MCF 10A (cell line): ENCODE measurements around the gene GLP2R. TPM values are rescaled to one million over a fixed set of nuclear protein-coding genes. Genes with fewer than 3 reads are reported as not detected.

Experiments
- BruUV-seq: library from RNA; stranded (reverse); fragments of 400-500 nt; replicated peaks from 2 replicates; lab custom pipeline; 2021; lab: Mats Ljungman, UMichigan
- CTCF ChIA-PET: fragments of 300-600 bp; sonication (Branson Sonifier 250); formaldehyde crosslinking; extraction: SDS; loops from one replicate; lab custom pipeline; 2021; ENCODE audit warnings: antibody characterized with exemption, inconsistent platforms; lab: Yijun Ruan, JAX
- POLR2A ChIA-PET: fragments of 300-600, 350-650 bp; sonication (Branson Sonifier 250); formaldehyde crosslinking; extraction: SDS; loops from one replicate; lab custom pipeline; 2020; ENCODE audit warnings: antibody characterized with exemption, inconsistent platforms; lab: Yijun Ruan, JAX
- DNase-seq: peaks from one replicate; pipeline ENCODE4 v3.0.0-alpha.2; 2018; ENCODE audit not compliant: unreplicated experiment
- H3K27ac Mint-ChIP-seq: one replicate; pipeline ENCODE4 v1.8.0; 2022; ENCODE audit warnings: mild to moderate bottlenecking, low read depth, mixed read lengths; ENCODE audit not compliant: unreplicated experiment
- H3K27me3 Mint-ChIP-seq: one replicate; pipeline ENCODE4 v1.8.0; 2022; ENCODE audit warnings: mixed read lengths; ENCODE audit not compliant: insufficient read depth, unreplicated experiment
- H3K36me3 Mint-ChIP-seq: one replicate; pipeline ENCODE4 v1.8.0; 2022; ENCODE audit warnings: mild to moderate bottlenecking, moderate library complexity, mixed read lengths; ENCODE audit not compliant: insufficient read depth, unreplicated experiment
- H3K4me1 Mint-ChIP-seq: one replicate; pipeline ENCODE4 v1.8.0; 2022; ENCODE audit warnings: mixed read lengths; ENCODE audit not compliant: insufficient read depth, unreplicated experiment
- H3K4me3 Mint-ChIP-seq: one replicate; pipeline ENCODE4 v1.8.0; 2022; ENCODE audit warnings: mild to moderate bottlenecking, moderate library complexity, mixed read lengths; ENCODE audit not compliant: unreplicated experiment
- H3K9me3 Mint-ChIP-seq: one replicate; pipeline ENCODE4 v1.8.0; 2022; ENCODE audit warnings: mixed read lengths; ENCODE audit not compliant: unreplicated experiment
- CTCF ChIP-seq: fragments of 200-600 bp; IDR thresholded peaks from one replicate; pipeline ENCODE4 v1.8.0; 2022; ENCODE audit warnings: antibody characterized with exemption, mild to moderate bottlenecking; ENCODE audit not compliant: unreplicated experiment
- intact Hi-C: fragments of 100-400 bp; cut with micrococcal nuclease; formaldehyde crosslinking; loops from 2 replicates; pipeline ENCODE4 v1.14.1; 2022
- total RNA-seq: library from RNA; stranded (reverse); gene quantifications from 2 replicates; pipeline ENCODE4 v1.2.3, GENCODE V29; 2022

The GLP2R gene
- total RNA-seq, 1 experiment from 2014 or later: 0.09 TPM

DNA sequence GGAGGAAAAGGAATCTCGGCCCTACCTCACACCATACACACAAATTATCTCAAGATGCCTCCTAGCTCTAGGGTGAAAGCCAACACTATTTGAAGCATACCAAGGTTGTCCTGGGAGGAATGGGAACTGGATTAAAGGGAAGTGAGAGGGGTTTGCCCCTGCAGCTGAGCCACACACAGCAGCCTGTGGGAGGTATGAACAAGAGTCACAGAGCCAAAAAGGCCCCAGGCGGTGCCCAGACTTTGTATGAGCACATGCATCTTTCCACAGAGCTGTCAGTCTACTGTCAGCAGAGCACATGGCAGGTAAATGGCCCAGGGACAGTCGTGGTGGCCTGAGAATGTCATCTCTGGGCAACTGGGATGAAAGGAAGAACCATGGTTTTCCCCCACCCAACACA is 110.4 kb downstream of the GLP2R start:
- CTCF ChIA-PET: interaction anchor here (0.6 to 3.3 kb wide), 2 partner anchors 11 to 358 kb away, joined by 3 to 23 read pairs; no protein-coding TSS in a partner anchor

GRCh38 chr17:9937241-9937761 is 111.6 kb downstream of the GLP2R start:
- Mint-ChIP-seq H3K4me1 (peaks cover 7% of the 10 kb centered on the region), H3K36me3 (no peaks in the 10 kb centered on the region), H3K27ac (no peak overlapping the region), H3K27me3 (no peaks in the 10 kb centered on the region), H3K4me3 (no peak overlapping the region), H3K9me3 (no peaks in the 10 kb centered on the region)
- no peak for DNase-seq
- ChIA-PET POLR2A (no interaction called here), CTCF (interaction anchor here (3.3 kb wide), 1 partner anchor 12 kb away, joined by 23 read pairs; no protein-coding TSS in a partner anchor)
- no TSS peak for BruUV-seq
- intact Hi-C loops: no loop called here
- TF ChIP-seq CTCF: no peak

More for the DNA sequence above, 110.4 kb downstream of the GLP2R start:
- H3K9me3 Mint-ChIP-seq: no peaks in the 10 kb centered on the region
- H3K27ac Mint-ChIP-seq: no peak overlapping the region
- intact Hi-C loops: no loop called here
- POLR2A ChIA-PET: no interaction called here
- no TSS peak for BruUV-seq
- H3K27me3 Mint-ChIP-seq: no peaks in the 10 kb centered on the region
- DNase-seq: no peak
- no peak overlapping the region for H3K4me3 Mint-ChIP-seq
- H3K36me3 Mint-ChIP-seq: no peaks in the 10 kb centered on the region
- peaks cover 7% of the 10 kb centered on the region for H3K4me1 Mint-ChIP-seq
- TF ChIP-seq CTCF: no peak

- no peak overlapping the region for H3K27ac Mint-ChIP-seq
- BruUV-seq: no TSS peak
- H3K4me1 Mint-ChIP-seq: peaks cover 7% of the 10 kb centered on the region
- H3K4me3 Mint-ChIP-seq: no peak overlapping the region
- DNase-seq: no peak
- intact Hi-C loops: no loop called here
- CTCF ChIA-PET: no interaction called here
- no peaks in the 10 kb centered on the region for H3K9me3 Mint-ChIP-seq
- H3K27me3 Mint-ChIP-seq: no peaks in the 10 kb centered on the region
- no peaks in the 10 kb centered on the region for H3K36me3 Mint-ChIP-seq
- POLR2A ChIA-PET: no interaction called here
- no peak for TF ChIP-seq CTCF
Observed at GRCh38 chr17:9937901-9938300, 112.2 kb downstream of the GLP2R start.

DNA sequence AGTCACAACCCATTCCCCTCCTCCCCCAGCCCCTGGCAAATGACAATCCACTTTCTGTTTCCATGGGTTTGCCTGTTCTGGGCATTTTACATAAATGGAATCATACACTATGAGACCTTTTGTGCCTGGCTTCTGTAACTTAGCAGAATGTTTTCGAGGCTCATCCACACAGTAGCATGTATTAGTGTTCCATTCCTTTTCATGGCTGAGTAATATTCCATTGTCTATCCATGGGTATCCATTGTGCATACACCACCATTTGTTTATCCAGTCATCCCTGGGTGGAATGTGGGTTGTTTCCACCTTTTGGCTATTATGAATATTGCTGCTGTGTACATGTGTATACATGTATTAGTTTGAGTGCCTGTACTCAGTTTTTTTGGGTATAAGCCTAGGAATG is 113.0 kb downstream of the GLP2R start:
- peaks cover 7% of the 10 kb centered on the region for H3K4me1 Mint-ChIP-seq
- H3K4me3 Mint-ChIP-seq: no peak overlapping the region
- TF ChIP-seq CTCF: no peak
- CTCF ChIA-PET: interaction anchor here (0.8 to 1.7 kb wide), 2 partner anchors 10 to 678 kb away, joined by 4 read pairs; no protein-coding TSS in a partner anchor
- no peak for DNase-seq
- H3K9me3 Mint-ChIP-seq: no peaks in the 10 kb centered on the region
- intact Hi-C loops: no loop called here
- POLR2A ChIA-PET: no interaction called here
- no TSS peak for BruUV-seq
- no peaks in the 10 kb centered on the region for H3K27me3 Mint-ChIP-seq
- H3K27ac Mint-ChIP-seq: no peak overlapping the region
- H3K36me3 Mint-ChIP-seq: no peaks in the 10 kb centered on the region
